Aorta (tissue), 5 donors: Measurements from ENCODE around the gene PHRF1. TPM values are rescaled to one million over a fixed set of nuclear protein-coding genes. Genes with fewer than 3 reads are reported as not detected.
"Not testable (repeated sequence)": the region's sequence is repeated elsewhere in the genome, so short reads cannot be mapped to it uniquely, and the experiment has no call there.

Experiments
- ATAC-seq: fragments of 200-7000 bp; cut with Tn5 transposase; one replicate; pipeline ENCODE4 v1.9.1; 2022; ENCODE audit warnings: moderate library complexity; ENCODE audit not compliant: low FRiP score
- DNase-seq, 2 donors: peaks; one replicate each; pipeline ENCODE4 v3.0.0-alpha.2; 2020
- H3K27ac ChIP-seq, 2 donors: one replicate each; pipeline ENCODE4 v1.5.1; 2013; ENCODE audit warnings: low read length in 2 of 2, mild to moderate bottlenecking in 2 of 2, moderate library complexity in 2 of 2, control low read depth in 1 of 2, inconsistent platforms in 1 of 2, low read depth in 1 of 2
- H3K27me3 ChIP-seq, 2 donors: one replicate each; pipeline ENCODE4 v1.6.1; 2013; ENCODE audit warnings: control low read depth in 1 of 2, low read length in 1 of 2, mild to moderate bottlenecking in 1 of 2, moderate library complexity in 1 of 2; ENCODE audit not compliant: insufficient read depth in 2 of 2, control insufficient read depth in 1 of 2
- H3K36me3 ChIP-seq, 2 donors: one replicate each; pipeline ENCODE4 v1.6.1; 2013; ENCODE audit warnings: control low read depth in 1 of 2, low read length in 1 of 2, mild to moderate bottlenecking in 1 of 2; ENCODE audit not compliant: insufficient read depth in 2 of 2, control insufficient read depth in 1 of 2
- H3K4me1 ChIP-seq, 2 donors: one replicate each; pipeline ENCODE4 v1.6.1; 2013; ENCODE audit warnings: low read length in 2 of 2, control low read depth in 1 of 2, mild to moderate bottlenecking in 1 of 2, moderate library complexity in 1 of 2; ENCODE audit not compliant: insufficient read depth in 2 of 2, control insufficient read depth in 1 of 2
- H3K4me3 ChIP-seq, 2 donors: one replicate each; pipeline ENCODE4 v1.5.1; 2013; ENCODE audit warnings: low read length in 2 of 2, control low read depth in 1 of 2, mild to moderate bottlenecking in 1 of 2
- H3K9me3 ChIP-seq: one replicate; pipeline ENCODE4 v1.6.1; 2013; ENCODE audit warnings: mild to moderate bottlenecking, low read length; ENCODE audit not compliant: control insufficient read depth
- WGBS, 2 donors: extraction: QIAGEN DNeasy Blood & Tissue Kit; methylation state at CpG; one replicate each; pipeline ENCODE4 v1.1.7; 2013; 5-methylcytosine and 5-hydroxymethylcytosine counted together
- intact Hi-C, 2 donors: fragments of 100-400 bp; cut with DNase I; formaldehyde crosslinking; loops; one replicate each; pipeline versions ENCODE4 v1.14.2 to v1.15.0; 2022
- polyA plus RNA-seq, 2 donors: library from polyadenylated mRNA; stranded (reverse); fragments of 200-250 nt; gene quantifications; one replicate each; pipeline ENCODE4 v1.2.3, GENCODE V29; 2013
- total RNA-seq, 2 donors: library from RNA; stranded (reverse); fragmentation: NEBNext Ultra II Directional; extraction: Animal tissue kit (Norgen Biotek cat#: 25700); gene quantifications; one replicate each; pipeline ENCODE4 v1.2.1, GENCODE V29; 2021
- donor health status: healthy with polysubstance abuse.
- donor health status: Bipolar disorder and iron deficiency.
- donor health status: DM: no; HTN: no; CAD: no.
- donor health status: DM: no; HTN: no; CAD: no.
- donor health status: DM: yes; HTN: yes; CAD: no.

PHRF1 gene
- total and polyA plus RNA-seq, 4 donors = 7.6 to 32.4 (median 22.4) TPM

GRCh38 chr11:568306-569157 is 7.7 kb upstream of the PHRF1 start:
- 1 to 2% methylated on average over 40 to 123 of the region's 123 CpGs for WGBS, 2 donors
- DNase-seq = peak; percentile 96
- Histone ChIP-seq H3K27me3 (no peaks in the 10 kb centered on the region), H3K9me3 (no peaks in the 10 kb centered on the region), H3K27ac (peak overlapping the region in 1 of 2 donors; percentile 26), H3K4me1 (no peaks in the 10 kb centered on the region), H3K36me3 (no peaks in the 10 kb centered on the region), H3K4me3 (peak overlapping the region; percentile 70 to 75)
- intact Hi-C loops = no loop called here
- peak; percentile 92 for ATAC-seq

- Histone ChIP-seq H3K27me3 (no peaks in the 10 kb centered on the region), H3K27ac (peak overlapping the region in 1 of 2 donors; percentile 26), H3K4me3 (peak overlapping the region; percentile 70 to 75), H3K9me3 (no peaks in the 10 kb centered on the region), H3K36me3 (no peaks in the 10 kb centered on the region), H3K4me1 (no peaks in the 10 kb centered on the region)
- ATAC-seq (peak; percentile 26), DNase-seq (no peak)
- intact Hi-C loops = no loop called here
- 39 to 41% methylated on average over 32 to 36 of the region's 36 CpGs for WGBS, 2 donors
These were observed 6.9 kb upstream of the PHRF1 start for GRCh38 chr11:569158-569885.

GRCh38 chr11:571802-572185 is 4.5 kb upstream of the PHRF1 start:
- Histone ChIP-seq H3K27me3 (no peaks in the 10 kb centered on the region), H3K4me1 (no peaks in the 10 kb centered on the region), H3K36me3 (no peaks in the 10 kb centered on the region), H3K9me3 (no peaks in the 10 kb centered on the region), H3K27ac (no peak overlapping the region), H3K4me3 (no peak overlapping the region)
- 73 to 76% methylated on average over 8 of the region's 8 CpGs for WGBS, 2 donors
- no peak for ATAC-seq
- no peak for DNase-seq
- intact Hi-C loops = no loop called here

GRCh38 chr11:573146-573759 is 3.0 kb upstream of the PHRF1 start:
- 94 to 96% methylated on average over 16 of the region's 16 CpGs for WGBS, 2 donors
- Histone ChIP-seq H3K27ac (no peak overlapping the region), H3K4me1 (no peaks in the 10 kb centered on the region), H3K27me3 (no peaks in the 10 kb centered on the region), H3K9me3 (no peaks in the 10 kb centered on the region), H3K4me3 (no peak overlapping the region), H3K36me3 (no peaks in the 10 kb centered on the region)
- DNase-seq (no peak), ATAC-seq (no peak)
- intact Hi-C loops = no loop called here

GRCh38 chr11:574031-574570 is 2.2 kb upstream of the PHRF1 start:
- H3K27ac ChIP-seq, H3K4me1 ChIP-seq, H3K27me3 ChIP-seq, H3K4me3 ChIP-seq, ATAC-seq, intact Hi-C loops, H3K9me3 ChIP-seq, DNase-seq, H3K36me3 ChIP-seq: not testable (repeated sequence)
- 75 to 85% methylated on average over 14 of the region's 14 CpGs for WGBS, 2 donors

- no peaks in the 10 kb centered on the region for H3K4me1 ChIP-seq
- no peaks in the 10 kb centered on the region for H3K9me3 ChIP-seq
- no peak overlapping the region for H3K27ac ChIP-seq
- DNase-seq = no peak
- intact Hi-C loops = loop anchor here in 1 of 2 donors (5.0 kb wide), 1 partner anchor 38 kb away; no protein-coding TSS in a partner anchor
- H3K4me3 ChIP-seq = no peak overlapping the region
- 34 to 35% methylated on average over 25 of the region's 25 CpGs for WGBS, 2 donors
- H3K36me3 ChIP-seq = no peaks in the 10 kb centered on the region
- no peaks in the 10 kb centered on the region for H3K27me3 ChIP-seq
- ATAC-seq = no peak
These were observed 1.5 kb upstream of the PHRF1 start for GRCh38 chr11:574632-575312.

GRCh38 chr11:575313-575995 is 816 bp upstream of the PHRF1 start:
- H3K4me3 ChIP-seq = peak overlapping the region; percentile 24 to 52
- intact Hi-C loops = loop anchor here in 1 of 2 donors (5.0 kb wide), 1 partner anchor 37 kb away; no protein-coding TSS in a partner anchor
- DNase-seq = no peak
- no peaks in the 10 kb centered on the region for H3K27me3 ChIP-seq
- no peaks in the 10 kb centered on the region for H3K4me1 ChIP-seq
- H3K27ac ChIP-seq = no peak overlapping the region
- no peaks in the 10 kb centered on the region for H3K36me3 ChIP-seq
- peak; percentile 36 for ATAC-seq
- WGBS, 2 donors = 0 to 1% methylated on average over 47 to 81 of the region's 81 CpGs
- no peaks in the 10 kb centered on the region for H3K9me3 ChIP-seq
